ENCODE results near the gene BMPR2. TPM values are rescaled to one million over a fixed set of nuclear protein-coding genes. Genes with fewer than 3 reads are reported as not detected.

The BMPR2 gene
- total and polyA plus RNA-seq, 2 of the 8 experiments (the other 6 are each of a cell fraction or from before 2014, with no cell fraction given): 5.5 to 19.8 TPM

GRCh38 chr2:202488671-202489070 lies 112.5 kb downstream of the BMPR2 start (continued):
- no peak for TF ChIP-seq EP300 (IDR thresholded peaks at IDR 0.05; ENCODE audit: borderline replicate concordance in 1 of 2, low read depth in 2 of 2, low read length in 2 of 2)
- TF ChIP-seq RFX5 (IDR thresholded peaks at IDR 0.05; ENCODE audit: borderline replicate concordance, low read depth, low read length): no peak
- TF ChIP-seq BRCA1 (IDR thresholded peaks at IDR 0.05; ENCODE audit: low read depth, low read length): no peak
- no peak for TF ChIP-seq GTF2F1 (IDR thresholded peaks at IDR 0.05; ENCODE audit: borderline replicate concordance, low read depth, low read length)
